DND-41 (cell line): ENCODE data around the gene NEUROD6.

Experiments
- CTCF ChIP-seq: IDR thresholded peaks from 2 replicates; pipeline ENCODE4 v1.5.1; 2012; ENCODE audit warnings: borderline replicate concordance, low read length, moderate library complexity, mild to moderate bottlenecking; ENCODE audit not compliant: poor library complexity, severe bottlenecking; ENCODE audit errors: extremely low read depth
- EZH2 ChIP-seq: IDR thresholded peaks from 3 replicates; pipeline ENCODE4 v1.6.1; 2012; ENCODE audit warnings: borderline replicate concordance, low read depth, mild to moderate bottlenecking, moderate library complexity, low read length, inconsistent platforms; ENCODE audit not compliant: severe bottlenecking

- TF ChIP-seq CTCF: no peak
- no peak for TF ChIP-seq EZH2
Measured at GRCh38 chr7:31338706-31339105, 1.8 kb downstream of the NEUROD6 start.
